Endothelial cell of umbilical vein (primary cell): ENCODE data around the gene GALNT10.

Source experiments
- EZH2 ChIP-seq: IDR thresholded peaks from 2 replicates; pipeline ENCODE4 v1.6.1; 2012; ENCODE audit warnings: borderline replicate concordance, low read depth, mild to moderate bottlenecking, moderate library complexity, low read length, inconsistent platforms; ENCODE audit not compliant: severe bottlenecking
- JUN ChIP-seq: IDR thresholded peaks from 2 replicates; pipeline ENCODE4 v1.6.1; 2011; ENCODE audit warnings: borderline replicate concordance, low read depth; ENCODE audit not compliant: insufficient read length, insufficient read depth
- POLR2A ChIP-seq: IDR thresholded peaks from 2 replicates; pipeline ENCODE4 v1.6.1; 2012; ENCODE audit warnings: low read depth, mild to moderate bottlenecking, control low read depth, low read length
- TF ChIP-seq, protein P1 (sequence below), 2 donors: IDR thresholded peaks; 1 replicate in 1 of 2; 2 replicates in 1 of 2; pipeline ENCODE4 v1.5.1; 2011; ENCODE audit warnings: low read length in 2 of 2, mild to moderate bottlenecking in 2 of 2, moderate library complexity in 2 of 2, control low read depth in 1 of 2, inconsistent platforms in 1 of 2, low read depth in 1 of 2; ENCODE audit not compliant: insufficient read depth in 1 of 2; ENCODE audit errors: extremely low read depth in 1 of 2

DNA sequence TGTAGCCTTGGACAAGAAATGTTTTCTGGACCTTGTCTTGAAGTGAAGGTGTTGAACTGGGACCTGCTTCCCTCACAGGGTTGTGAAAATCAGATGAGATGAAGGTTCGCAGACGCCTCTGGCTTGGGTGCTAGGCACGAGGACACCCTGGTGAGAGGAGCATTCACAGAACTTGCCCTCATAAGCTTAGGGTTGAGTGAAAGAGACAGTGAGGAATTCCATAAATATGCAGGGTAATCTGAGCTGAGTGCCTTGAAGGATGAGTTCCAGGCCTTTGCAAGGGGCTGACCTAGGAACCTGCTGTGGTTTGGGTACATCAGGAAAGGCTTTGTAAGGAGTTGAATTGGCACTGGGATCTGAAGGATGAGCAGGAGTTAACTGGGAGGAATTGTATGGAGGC is 179.6 kb downstream of the GALNT10 start:
- TF ChIP-seq, protein P1, sequence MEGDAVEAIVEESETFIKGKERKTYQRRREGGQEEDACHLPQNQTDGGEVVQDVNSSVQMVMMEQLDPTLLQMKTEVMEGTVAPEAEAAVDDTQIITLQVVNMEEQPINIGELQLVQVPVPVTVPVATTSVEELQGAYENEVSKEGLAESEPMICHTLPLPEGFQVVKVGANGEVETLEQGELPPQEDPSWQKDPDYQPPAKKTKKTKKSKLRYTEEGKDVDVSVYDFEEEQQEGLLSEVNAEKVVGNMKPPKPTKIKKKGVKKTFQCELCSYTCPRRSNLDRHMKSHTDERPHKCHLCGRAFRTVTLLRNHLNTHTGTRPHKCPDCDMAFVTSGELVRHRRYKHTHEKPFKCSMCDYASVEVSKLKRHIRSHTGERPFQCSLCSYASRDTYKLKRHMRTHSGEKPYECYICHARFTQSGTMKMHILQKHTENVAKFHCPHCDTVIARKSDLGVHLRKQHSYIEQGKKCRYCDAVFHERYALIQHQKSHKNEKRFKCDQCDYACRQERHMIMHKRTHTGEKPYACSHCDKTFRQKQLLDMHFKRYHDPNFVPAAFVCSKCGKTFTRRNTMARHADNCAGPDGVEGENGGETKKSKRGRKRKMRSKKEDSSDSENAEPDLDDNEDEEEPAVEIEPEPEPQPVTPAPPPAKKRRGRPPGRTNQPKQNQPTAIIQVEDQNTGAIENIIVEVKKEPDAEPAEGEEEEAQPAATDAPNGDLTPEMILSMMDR (IDR thresholded peaks at IDR 0.05; ENCODE audit: extremely low read depth in 1 of 2, insufficient read depth in 1 of 2, low read depth in 1 of 2, low read length in 2 of 2): no peak
- no peak for TF ChIP-seq POLR2A
- no peak for TF ChIP-seq JUN
- no peak for TF ChIP-seq EZH2
